Endothelial cell of umbilical vein (primary cell): ENCODE data around the gene DDX11. TPM values are rescaled to one million over a fixed set of nuclear protein-coding genes. Genes with fewer than 3 reads are reported as not detected.

Experiments
- BruUV-seq: library from RNA; stranded (reverse); fragments of 400-500 nt; replicated peaks from 2 replicates; lab custom pipeline; 2021; lab: Mats Ljungman, UMichigan
- CTCF ChIA-PET: fragments of 300-600, 350-600 bp; sonication (Branson Sonifier 250); formaldehyde crosslinking; loops from one replicate; lab custom pipeline; 2021; ENCODE audit warnings: antibody characterized with exemption, inconsistent platforms; lab: Charles Lee
- POLR2A ChIA-PET: fragments of 300-600, 350-600 bp; sonication (Branson Sonifier 250); formaldehyde crosslinking; loops from one replicate; lab custom pipeline; 2021; ENCODE audit warnings: antibody characterized with exemption, inconsistent platforms; lab: Charles Lee
- DNase-seq: peaks from one replicate; pipeline ENCODE4 v3.0.0-alpha.2; 2011; ENCODE audit warnings: low read depth, low spot score
- FAIRE-seq: peaks from 2 replicates; lab custom pipeline; 2011; peaks lifted over from hg19 to GRCh38; lab: Jason Lieb, UNC
- H2AFZ ChIP-seq: 2 replicates; pipeline ENCODE4 v1.6.0; 2012; ENCODE audit warnings: low read depth, low read length, control low read depth, inconsistent platforms
- H3K27ac ChIP-seq: 2 replicates; pipeline ENCODE4 v1.5.1; 2011; ENCODE audit warnings: low read depth, mild to moderate bottlenecking, control low read depth, low read length, moderate library complexity; ENCODE audit not compliant: insufficient read depth
- H3K27me3 ChIP-seq, 2 experiments: 2 replicates each; pipeline versions ENCODE4 v1.6.0 to v1.6.1; 2011; ENCODE audit warnings: low read length in 2 of 2, mixed read lengths in 1 of 2; ENCODE audit not compliant: control insufficient read depth in 2 of 2, insufficient read depth in 2 of 2
- H3K36me3 ChIP-seq, 2 experiments: 2 replicates in 1 of 2; 3 replicates in 1 of 2; pipeline ENCODE4 v1.5.1; 2011; ENCODE audit warnings: low read length in 2 of 2, mild to moderate bottlenecking in 1 of 2, moderate library complexity in 1 of 2; ENCODE audit not compliant: control insufficient read depth in 2 of 2, insufficient read depth in 2 of 2; ENCODE audit errors: extremely low read depth in 1 of 2
- H3K4me1 ChIP-seq: 3 replicates; pipeline ENCODE4 v1.5.1; 2011; ENCODE audit warnings: mild to moderate bottlenecking, low read length; ENCODE audit not compliant: control insufficient read depth, insufficient read depth; ENCODE audit errors: extremely low read depth
- H3K4me2 ChIP-seq: 2 replicates; pipeline ENCODE4 v1.6.1; 2011; ENCODE audit warnings: low read length, control low read depth, mixed read lengths; ENCODE audit not compliant: insufficient read depth
- H3K4me3 ChIP-seq, 3 experiments: fragments of 200-600 bp in 1 of 3; sonication (generic), shearing (Covaris generic) in 1 of 3; replicated peaks in 1 of 3; 2 replicates each; pipeline ENCODE4 v1.5.1; 2011 to 2016; ENCODE audit warnings: control low read depth in 3 of 3, low read length in 3 of 3, mild to moderate bottlenecking in 2 of 3, inconsistent platforms in 1 of 3, low read depth in 1 of 3, moderate library complexity in 1 of 3; ENCODE audit not compliant: insufficient read depth in 1 of 3
- H3K79me2 ChIP-seq: 2 replicates; pipeline ENCODE4 v1.6.0; 2012; ENCODE audit warnings: low read length, inconsistent platforms; ENCODE audit not compliant: control insufficient read depth, insufficient read depth
- H3K9ac ChIP-seq: replicated peaks from 2 replicates; pipeline ENCODE3; 2011; ENCODE audit warnings: low read length, control low read depth; ENCODE audit not compliant: insufficient read depth; ENCODE audit errors: extremely low read depth
- H3K9me1 ChIP-seq: replicated peaks from 3 replicates; pipeline ENCODE4 v1.6.0; 2011; ENCODE audit warnings: mild to moderate bottlenecking, low read length; ENCODE audit not compliant: control insufficient read depth, insufficient read depth; ENCODE audit errors: extremely low read depth
- H3K9me3 ChIP-seq: replicated peaks from 2 replicates; pipeline ENCODE4 v1.5.1; 2012; ENCODE audit warnings: low read length, inconsistent platforms; ENCODE audit not compliant: control insufficient read depth, insufficient read depth
- H4K20me1 ChIP-seq: replicated peaks from 2 replicates; pipeline ENCODE3; 2011; ENCODE audit warnings: mild to moderate bottlenecking, low read length; ENCODE audit not compliant: control insufficient read depth, insufficient read depth; ENCODE audit errors: extremely low read depth
- EZH2 ChIP-seq: IDR thresholded peaks from 2 replicates; pipeline ENCODE4 v1.6.1; 2012; ENCODE audit warnings: borderline replicate concordance, low read depth, mild to moderate bottlenecking, moderate library complexity, low read length, inconsistent platforms; ENCODE audit not compliant: severe bottlenecking
- FOS ChIP-seq: IDR thresholded peaks from 2 replicates; pipeline ENCODE4 v1.6.1; 2011; ENCODE audit warnings: mild to moderate bottlenecking, low read length, moderate library complexity, borderline replicate concordance; ENCODE audit not compliant: insufficient read depth
- GATA2 ChIP-seq: IDR thresholded peaks from 2 replicates; pipeline ENCODE4 v1.7.0; 2011; ENCODE audit warnings: low read depth, mild to moderate bottlenecking, moderate library complexity, mixed read lengths, low read length; ENCODE audit not compliant: insufficient read length, insufficient read depth
- JUN ChIP-seq: IDR thresholded peaks from 2 replicates; pipeline ENCODE4 v1.6.1; 2011; ENCODE audit warnings: borderline replicate concordance, low read depth; ENCODE audit not compliant: insufficient read length, insufficient read depth
- MYC ChIP-seq: IDR thresholded peaks from one replicate; pipeline ENCODE4 v1.6.1; 2011; ENCODE audit warnings: mild to moderate bottlenecking, low read depth, low read length
- POLR2A ChIP-seq: IDR thresholded peaks from 2 replicates; pipeline ENCODE4 v1.6.1; 2012; ENCODE audit warnings: low read depth, mild to moderate bottlenecking, control low read depth, low read length
- POLR2AphosphoS5 ChIP-seq: IDR thresholded peaks from 2 replicates; pipeline ENCODE4 v1.6.1; 2012; ENCODE audit warnings: low read depth, mild to moderate bottlenecking, control low read depth, low read length, moderate library complexity; ENCODE audit not compliant: insufficient read depth
- dilution Hi-C: fragments of 300-500 bp; cut with MboI; formaldehyde crosslinking; loops from one replicate; pipeline ENCODE4 v1.15.0; 2019; ENCODE audit warnings: low sequenced_read_pairs; ENCODE audit not compliant: extremely low pct_ligation_motif_present
- intact Hi-C: fragments of 100-400 bp; cut with micrococcal nuclease; formaldehyde crosslinking; loops from one replicate; pipeline ENCODE4 v1.10.0; 2022
- polyA plus RNA-seq, 4 experiments: library from polyadenylated mRNA; depleted of rRNA in 3 of 4; stranded (reverse) in 3 of 4; unstranded in 1 of 4; fragments of >200 nt; gene quantifications; 2 replicates each; pipeline versions ENCODE4 v1.2.1 to v1.2.3, GENCODE V29; 2011 to 2012; ENCODE audit warnings: missing spikeins in 1 of 4
- total RNA-seq: library from RNA; stranded (reverse); gene quantifications from 2 replicates; pipeline ENCODE4 v1.2.3, GENCODE V29; 2021
- TF ChIP-seq, protein P1 (sequence below): IDR thresholded peaks from 2 replicates; pipeline ENCODE4 v1.6.1; 2011; ENCODE audit not compliant: insufficient read depth, insufficient read length
- TF ChIP-seq, protein P2 (sequence below), 2 donors: IDR thresholded peaks; 1 replicate in 1 of 2; 2 replicates in 1 of 2; pipeline ENCODE4 v1.5.1; 2011; ENCODE audit warnings: low read length in 2 of 2, mild to moderate bottlenecking in 2 of 2, moderate library complexity in 2 of 2, control low read depth in 1 of 2, inconsistent platforms in 1 of 2, low read depth in 1 of 2; ENCODE audit not compliant: insufficient read depth in 1 of 2; ENCODE audit errors: extremely low read depth in 1 of 2

DDX11 gene
- total and polyA plus RNA-seq, 2 donors (not counting 3 experiments of a cell fraction or from before 2014, with no cell fraction given), result 20.8 to 71.4 TPM

DNA sequence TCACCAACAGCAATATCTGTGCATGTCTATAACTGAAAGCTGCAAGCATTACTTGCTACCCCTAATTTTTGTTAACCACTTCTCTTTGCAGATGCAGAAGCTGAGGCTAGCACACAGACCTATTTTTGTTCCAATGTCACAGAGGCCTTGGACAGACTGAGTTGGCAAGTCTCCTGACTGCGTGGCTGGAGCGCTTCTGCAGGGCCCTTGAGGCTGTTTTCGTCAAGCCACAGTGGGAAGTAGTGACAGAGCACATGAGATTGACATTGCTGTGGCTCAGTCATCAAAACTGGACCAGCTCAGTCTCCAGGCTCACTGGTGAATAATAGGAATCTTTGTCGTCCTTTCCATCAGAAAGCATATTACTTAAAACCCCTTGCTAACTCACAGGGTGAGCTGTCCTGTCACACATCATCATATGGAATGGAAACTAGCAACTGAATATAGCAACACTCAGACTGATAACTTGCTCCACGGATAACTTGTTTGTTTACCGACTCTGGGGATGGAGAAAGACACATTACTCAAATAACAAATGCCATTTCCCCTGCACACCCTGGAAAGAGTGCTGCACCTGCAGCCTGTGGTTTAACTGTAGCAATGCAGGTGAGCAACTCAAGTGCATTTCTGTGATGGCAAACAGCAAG is 43.6 kb upstream of the DDX11 start:
- H3K4me2 ChIP-seq, result no peak overlapping the region
- ChIA-PET CTCF (interaction anchor here (1.5 kb wide), 1 partner anchor 44 kb away, joined by 4 read pairs; no protein-coding TSS in a partner anchor), POLR2A (no interaction called here)
- no TSS peak for BruUV-seq
- DNase-seq (no peak), FAIRE-seq (no peak)
- no peak overlapping the region for H3K9ac ChIP-seq
- no peak overlapping the region for H3K27ac ChIP-seq
- H3K9me3 ChIP-seq, result no peaks in the 10 kb centered on the region
- peaks cover 0 to 2% of the 10 kb centered on the region in 2 experiments for H3K27me3 ChIP-seq
- TF ChIP-seq EZH2 (no peak), POLR2AphosphoS5 (no peak), MYC (no peak), FOS (no peak)
- TF ChIP-seq, protein P1, sequence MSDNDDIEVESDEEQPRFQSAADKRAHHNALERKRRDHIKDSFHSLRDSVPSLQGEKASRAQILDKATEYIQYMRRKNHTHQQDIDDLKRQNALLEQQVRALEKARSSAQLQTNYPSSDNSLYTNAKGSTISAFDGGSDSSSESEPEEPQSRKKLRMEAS, result no peak
- H2AFZ ChIP-seq, result no peak overlapping the region
- no peak overlapping the region for H3K4me3 ChIP-seq
- no peaks in the 10 kb centered on the region for H3K4me1 ChIP-seq
- intact Hi-C loops, result loop anchor here (5.0 kb wide), 1 partner anchor 43 kb away; no protein-coding TSS in a partner anchor
- no peaks in the 10 kb centered on the region for H3K36me3 ChIP-seq
- dilution Hi-C loops, result no loop called here
- no peaks in the 10 kb centered on the region for H3K9me1 ChIP-seq
- no peaks in the 10 kb centered on the region for H4K20me1 ChIP-seq
- H3K79me2 ChIP-seq, result no peaks in the 10 kb centered on the region

DNA sequence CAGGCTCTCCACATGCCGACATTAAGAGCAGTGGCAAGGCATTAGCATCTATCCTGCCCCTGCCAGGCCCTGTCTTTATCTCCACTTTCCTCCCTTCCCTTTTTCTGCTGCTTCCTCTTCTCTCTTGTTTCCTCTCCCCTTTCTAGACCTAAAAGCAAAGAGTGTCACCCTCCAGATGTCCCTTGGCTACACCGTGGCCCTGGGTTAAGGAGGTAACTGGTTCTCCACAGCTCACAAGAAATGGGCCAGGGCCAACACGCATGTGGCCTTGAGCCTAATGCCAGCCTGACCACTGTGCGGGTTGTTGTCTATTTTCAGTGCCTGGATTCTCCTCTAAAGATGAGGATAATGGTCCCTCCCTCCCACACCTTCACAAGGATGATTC is 41.7 kb upstream of the DDX11 start:
- Histone ChIP-seq H4K20me1 (no peaks in the 10 kb centered on the region), H3K9me3 (no peaks in the 10 kb centered on the region), H3K9ac (no peak overlapping the region), H3K4me1 (no peaks in the 10 kb centered on the region), H3K36me3 (no peaks in the 10 kb centered on the region), H3K9me1 (no peaks in the 10 kb centered on the region), H2AFZ (no peak overlapping the region), H3K27ac (no peak overlapping the region), H3K4me2 (no peak overlapping the region), H3K4me3 (no peak overlapping the region), H3K27me3 (peaks cover 0 to 2% of the 10 kb centered on the region in 2 experiments), H3K79me2 (no peaks in the 10 kb centered on the region)
- no TSS peak for BruUV-seq
- intact Hi-C loops (loop anchor here (5.0 kb wide), 1 partner anchor 45 kb away; no protein-coding TSS in a partner anchor), dilution Hi-C loops (no loop called here)
- FAIRE-seq, result no peak
- POLR2A ChIA-PET, result no interaction called here
- CTCF ChIA-PET, result no interaction called here
- TF ChIP-seq MYC (no peak), POLR2AphosphoS5 (no peak), GATA2 (no peak), JUN (no peak), POLR2A (no peak), FOS (no peak), EZH2 (no peak)
- TF ChIP-seq, protein P2, sequence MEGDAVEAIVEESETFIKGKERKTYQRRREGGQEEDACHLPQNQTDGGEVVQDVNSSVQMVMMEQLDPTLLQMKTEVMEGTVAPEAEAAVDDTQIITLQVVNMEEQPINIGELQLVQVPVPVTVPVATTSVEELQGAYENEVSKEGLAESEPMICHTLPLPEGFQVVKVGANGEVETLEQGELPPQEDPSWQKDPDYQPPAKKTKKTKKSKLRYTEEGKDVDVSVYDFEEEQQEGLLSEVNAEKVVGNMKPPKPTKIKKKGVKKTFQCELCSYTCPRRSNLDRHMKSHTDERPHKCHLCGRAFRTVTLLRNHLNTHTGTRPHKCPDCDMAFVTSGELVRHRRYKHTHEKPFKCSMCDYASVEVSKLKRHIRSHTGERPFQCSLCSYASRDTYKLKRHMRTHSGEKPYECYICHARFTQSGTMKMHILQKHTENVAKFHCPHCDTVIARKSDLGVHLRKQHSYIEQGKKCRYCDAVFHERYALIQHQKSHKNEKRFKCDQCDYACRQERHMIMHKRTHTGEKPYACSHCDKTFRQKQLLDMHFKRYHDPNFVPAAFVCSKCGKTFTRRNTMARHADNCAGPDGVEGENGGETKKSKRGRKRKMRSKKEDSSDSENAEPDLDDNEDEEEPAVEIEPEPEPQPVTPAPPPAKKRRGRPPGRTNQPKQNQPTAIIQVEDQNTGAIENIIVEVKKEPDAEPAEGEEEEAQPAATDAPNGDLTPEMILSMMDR (IDR thresholded peaks at IDR 0.05; ENCODE audit: extremely low read depth in 1 of 2, insufficient read depth in 1 of 2, low read depth in 1 of 2, low read length in 2 of 2), result no peak
- TF ChIP-seq, protein P1, result no peak
- no peak for DNase-seq
